ENCODE results near the gene RNF217. TPM values are rescaled to one million over a fixed set of nuclear protein-coding genes. Genes with fewer than 3 reads are reported as not detected.

Gene RNF217
- total RNA-seq, 1 donor from 2014 or later = 8.0 TPM

- ATAC-seq (no peak), DNase-seq (ENCODE audit: missing footprints) (no peak)
- intact Hi-C loops (cut with DNase I) = no loop called here
Observed at GRCh38 chr6:124983383-124984083, 21.3 kb downstream of the RNF217 start.

DNA sequence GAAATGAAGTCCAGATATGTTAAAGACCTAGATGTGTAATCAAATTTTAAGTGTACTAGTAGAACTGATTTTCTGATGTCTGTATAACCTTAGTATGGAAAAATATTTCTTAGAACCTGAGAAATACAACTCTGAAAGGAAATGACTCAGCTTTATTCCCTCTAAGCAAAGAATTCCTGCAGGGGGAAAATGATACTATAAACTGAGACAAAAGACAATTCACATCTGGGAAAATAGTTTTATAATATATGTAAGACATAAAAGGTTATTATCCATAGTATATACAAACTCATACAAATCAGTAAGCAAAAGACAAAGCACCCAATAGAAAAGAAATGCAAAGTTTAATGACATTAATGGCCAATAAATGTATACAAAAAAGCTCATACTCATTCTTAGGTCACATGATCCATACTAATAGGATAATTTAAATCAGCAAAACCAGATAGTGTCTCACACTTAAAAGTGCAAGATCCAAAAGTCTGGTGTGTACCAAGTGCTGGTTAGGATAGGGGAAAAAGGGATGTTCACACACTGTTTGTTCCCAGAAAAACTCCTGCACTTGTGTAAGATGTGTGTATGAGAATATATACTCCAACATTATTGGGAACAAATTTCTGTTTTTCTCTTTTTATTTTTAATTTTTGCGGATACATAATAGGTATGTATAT, 22.6 kb downstream of the RNF217 start:
- no peak for ATAC-seq
- intact Hi-C loops (cut with DNase I) = no loop called here
- DNase-seq (ENCODE audit: missing footprints) = no peak

DNA sequence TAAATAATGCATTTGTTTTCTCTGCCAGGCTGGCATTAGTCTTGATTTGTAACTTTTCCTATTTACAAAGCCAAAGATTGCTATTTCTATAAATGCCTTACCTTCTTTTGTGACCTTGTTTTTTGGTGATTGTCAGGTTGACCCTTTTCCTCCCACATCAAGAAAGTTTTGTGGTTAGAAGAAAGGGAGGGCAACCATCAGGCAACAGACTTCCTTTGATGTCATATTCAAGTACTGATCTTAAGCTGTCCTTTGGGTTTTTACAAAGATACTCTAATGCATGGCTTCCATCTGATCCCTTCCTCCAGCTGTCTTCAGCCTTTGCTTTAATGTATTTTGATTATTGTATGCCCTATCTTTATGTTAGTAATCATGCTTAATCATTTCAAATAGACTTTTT, 23.9 kb downstream of the RNF217 start:
- DNase-seq (ENCODE audit: missing footprints) = no peak
- intact Hi-C loops (cut with DNase I) = no loop called here

DNA sequence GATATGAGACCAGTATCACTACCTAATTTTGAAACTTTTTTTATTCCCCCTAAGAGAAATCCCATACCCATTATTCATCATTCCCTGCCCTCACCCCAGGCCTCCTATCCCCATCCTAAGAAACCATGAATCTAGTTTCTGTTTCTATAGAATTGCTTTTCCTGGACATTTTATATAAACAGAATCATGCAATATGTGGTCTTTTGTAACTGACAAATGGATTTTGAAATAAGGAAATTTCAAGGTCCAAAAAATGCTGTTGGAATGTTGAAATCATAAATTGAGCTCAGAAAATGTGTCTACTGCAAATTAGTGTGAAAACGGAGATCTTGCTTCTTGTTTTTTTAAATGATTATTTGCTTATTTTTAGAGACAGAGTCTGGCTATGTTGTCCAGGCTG, 25.1 kb downstream of the RNF217 start:
- ATAC-seq (no peak), DNase-seq (ENCODE audit: missing footprints) (no peak)
- intact Hi-C loops (cut with DNase I) = no loop called here

More for the DNA sequence above, 23.9 kb downstream of the RNF217 start:
- ATAC-seq = no peak

DNA sequence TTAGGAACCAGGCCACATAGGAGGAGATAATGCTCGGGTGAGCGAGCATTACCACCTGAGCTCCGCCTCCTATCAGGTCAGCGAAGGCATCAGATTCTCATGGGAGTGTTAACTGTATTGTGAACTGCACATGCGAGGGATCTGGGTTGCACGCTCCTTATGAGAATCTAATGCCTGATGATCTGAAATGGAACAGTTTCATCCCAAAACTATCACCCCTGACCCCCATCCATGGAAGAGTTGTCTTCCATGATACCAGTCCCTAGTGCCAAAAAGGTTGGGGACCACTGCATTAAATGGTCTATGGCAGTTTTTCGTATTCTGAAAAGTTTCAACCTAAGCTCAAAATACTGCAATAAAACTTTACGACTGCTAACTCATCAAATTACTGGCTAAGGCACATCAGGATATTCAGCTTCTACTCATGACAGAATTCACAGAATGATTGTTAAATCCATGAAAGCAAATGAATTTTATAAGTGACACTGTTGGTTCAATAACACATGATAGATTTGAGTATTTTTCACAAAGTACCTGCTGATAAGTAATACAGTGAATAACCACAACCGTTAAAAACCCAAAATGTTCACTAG, 25.9 kb downstream of the RNF217 start:
- intact Hi-C loops (cut with DNase I) = no loop called here
- ATAC-seq = no peak
- DNase-seq (ENCODE audit: missing footprints) = no peak

DNA sequence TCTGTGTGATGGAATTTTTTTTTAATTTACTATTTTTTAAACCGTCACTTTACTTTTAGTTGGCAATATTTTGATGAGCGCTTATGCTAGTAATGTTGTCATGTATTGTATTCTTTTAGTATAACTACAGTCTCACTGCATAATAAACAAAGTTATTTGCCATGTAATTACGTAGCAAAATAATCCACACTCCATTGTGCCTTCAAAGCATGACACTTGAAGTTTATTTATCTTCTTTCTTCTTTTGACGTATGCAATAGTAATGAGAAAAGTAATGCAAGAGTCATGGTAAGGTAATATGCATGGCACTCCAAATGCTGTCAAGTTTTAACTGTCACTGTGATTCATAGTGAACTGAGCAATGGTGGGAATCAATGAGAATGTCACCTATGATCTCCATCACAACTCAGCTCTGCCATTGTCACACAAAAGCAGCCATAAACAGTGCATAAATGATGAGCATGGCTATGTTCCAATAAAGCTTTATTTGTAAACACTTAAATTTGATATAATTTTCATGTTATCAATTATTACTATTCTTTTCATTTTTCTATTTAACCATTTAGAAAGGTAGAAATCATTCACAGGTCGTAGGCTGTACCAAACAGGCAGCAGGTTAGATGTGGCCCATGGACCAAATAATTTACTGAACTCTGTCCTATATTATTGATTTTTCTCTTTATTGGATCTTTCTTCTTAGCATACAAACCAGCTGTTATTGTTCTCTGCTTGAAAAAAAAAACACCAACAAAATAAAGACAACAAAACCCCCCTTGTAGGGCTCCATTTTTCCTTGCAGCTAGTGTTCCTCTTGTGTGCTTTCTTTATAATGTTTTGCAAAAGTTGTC, 27.1 kb downstream of the RNF217 start:
- DNase-seq (ENCODE audit: missing footprints) (no peak), ATAC-seq (no peak)
- intact Hi-C loops (cut with DNase I) = no loop called here

- ATAC-seq = no peak
- intact Hi-C loops (cut with DNase I) = no loop called here
- DNase-seq (ENCODE audit: missing footprints) = no peak
Observed at GRCh38 chr6:124990988-124991387, 28.8 kb downstream of the RNF217 start.

DNA sequence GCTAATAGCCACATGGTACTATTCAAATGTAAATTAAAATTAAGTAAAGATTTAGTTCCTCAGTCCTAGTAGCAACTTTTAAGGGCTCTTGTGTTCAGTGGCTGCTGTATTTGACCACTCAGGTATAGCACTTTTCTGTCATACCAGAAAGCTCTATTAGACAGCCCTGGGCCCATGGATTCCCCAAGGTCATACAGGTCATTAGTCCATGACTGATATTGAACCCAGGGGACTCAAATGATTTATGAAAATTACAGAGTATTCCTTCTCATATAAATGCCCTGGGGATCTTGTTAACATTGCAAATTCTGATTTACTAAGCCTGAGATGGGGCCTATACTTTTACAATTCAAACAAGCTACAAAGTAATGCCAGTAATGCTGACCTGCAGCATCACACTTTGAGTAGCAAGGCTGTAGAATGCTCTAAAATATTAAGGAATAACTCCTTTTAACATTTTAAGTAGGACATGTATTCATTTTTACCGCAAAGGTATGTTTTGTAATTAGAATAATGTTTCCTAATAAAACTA, 29.6 kb downstream of the RNF217 start:
- no peak for ATAC-seq
- DNase-seq (ENCODE audit: missing footprints) = no peak
- intact Hi-C loops (cut with DNase I) = no loop called here

DNA sequence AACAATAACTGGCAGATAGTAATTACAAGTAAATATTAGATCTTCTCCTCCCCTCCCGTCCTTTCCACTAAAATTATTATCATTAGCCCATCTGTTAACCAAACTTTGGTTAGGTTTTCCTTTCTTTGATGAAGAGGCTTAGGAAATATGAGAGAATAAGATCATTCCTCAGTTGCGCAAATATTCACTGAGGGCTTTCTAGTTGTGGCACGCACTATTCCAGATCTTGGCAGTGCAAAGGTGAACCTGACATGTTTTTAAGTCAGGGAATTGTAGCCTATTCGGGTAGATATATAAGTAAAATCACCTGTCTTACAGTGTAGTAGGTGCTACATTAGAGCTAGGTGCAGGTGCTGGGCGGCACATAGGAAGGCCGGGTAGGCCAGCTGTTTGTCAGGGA, 31.1 kb downstream of the RNF217 start:
- ATAC-seq = no peak

GRCh38 chr6:124994648-124995047, 32.4 kb downstream of the RNF217 start:
- ATAC-seq = no peak
- DNase-seq (ENCODE audit: missing footprints) = no peak
- intact Hi-C loops (cut with DNase I) = no loop called here

More for the DNA sequence above, 31.1 kb downstream of the RNF217 start:
- DNase-seq (ENCODE audit: missing footprints) = no peak
- intact Hi-C loops (cut with DNase I) = no loop called here

DNA sequence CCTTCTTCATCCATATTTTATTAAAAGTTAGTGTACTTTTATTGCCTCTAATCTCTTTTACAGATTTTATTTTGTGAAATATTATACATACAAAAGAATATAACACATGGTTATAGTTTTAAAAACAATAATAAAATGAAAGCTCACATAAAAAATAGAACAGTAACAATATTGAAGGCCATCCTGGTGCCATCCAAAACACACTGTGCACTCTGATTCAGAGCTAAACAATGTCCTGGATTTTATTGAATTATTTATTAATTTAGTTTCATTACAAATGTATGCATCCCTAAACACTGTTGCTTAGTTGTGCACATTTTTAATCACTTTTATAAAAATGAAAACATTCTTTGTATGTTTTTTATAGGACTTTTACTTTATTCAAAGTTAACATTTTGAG, 32.9 kb downstream of the RNF217 start:
- ATAC-seq (no peak), DNase-seq (ENCODE audit: missing footprints) (no peak)
- intact Hi-C loops (cut with DNase I) = no loop called here

- DNase-seq (ENCODE audit: missing footprints) = no peak
- ATAC-seq = no peak
- intact Hi-C loops (cut with DNase I) = no loop called here
Observed at GRCh38 chr6:124995645-124996325, 33.5 kb downstream of the RNF217 start.

DNA sequence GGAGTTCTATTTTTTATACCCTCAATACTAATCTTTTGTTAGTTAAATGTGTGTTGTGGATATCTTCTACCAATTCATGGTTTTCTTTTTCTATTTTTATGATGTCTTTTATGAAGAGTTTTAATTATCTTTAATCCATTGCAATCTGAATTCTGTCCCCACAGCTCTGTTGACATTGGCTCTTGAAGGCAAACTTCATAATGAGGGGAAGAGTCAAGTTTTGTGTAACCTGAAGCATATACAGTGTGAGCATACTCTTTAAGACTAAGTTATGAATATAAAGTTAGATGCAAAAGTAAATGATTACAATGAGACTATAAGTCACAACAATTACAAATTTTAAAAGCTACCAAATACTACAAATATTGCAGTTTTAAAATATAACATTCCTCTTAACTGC, 34.2 kb downstream of the RNF217 start:
- intact Hi-C loops (cut with DNase I) = no loop called here
- DNase-seq (ENCODE audit: missing footprints) (no peak), ATAC-seq (no peak)

- ATAC-seq (no peak), DNase-seq (ENCODE audit: missing footprints) (no peak)
- intact Hi-C loops (cut with DNase I) = no loop called here
Observed at GRCh38 chr6:124997196-124997875, 35.1 kb downstream of the RNF217 start.

DNA sequence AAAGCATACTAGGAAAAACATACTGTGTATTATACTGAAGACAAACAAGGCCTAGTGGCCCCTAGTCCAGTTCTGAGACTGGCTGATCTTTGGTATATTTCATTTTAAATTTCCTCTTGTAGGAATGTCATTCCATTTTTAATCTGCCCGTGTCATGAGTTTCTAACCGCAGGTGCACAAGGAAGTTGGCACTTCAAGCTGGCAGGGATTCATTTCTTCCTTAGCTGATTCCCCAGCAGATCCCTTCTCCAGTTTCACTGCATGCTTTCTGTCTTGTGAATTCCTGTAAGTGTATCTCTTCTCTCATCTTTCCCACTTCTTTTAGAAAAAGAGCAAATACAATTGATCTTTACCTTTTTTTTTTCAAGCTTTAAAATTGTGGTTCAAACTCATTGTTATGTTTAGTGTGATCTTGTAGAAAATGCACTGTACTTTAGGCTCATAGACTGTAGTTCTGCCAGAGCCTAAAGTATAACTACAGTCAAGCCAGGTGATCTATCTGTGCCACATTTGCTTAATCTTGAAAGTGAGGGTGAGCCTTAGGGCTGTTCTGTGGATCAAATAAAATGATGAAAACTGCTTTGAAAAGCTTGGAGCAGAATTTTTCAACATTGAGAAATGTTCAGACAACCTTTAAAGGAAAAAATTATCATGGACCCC, 37.0 kb downstream of the RNF217 start:
- no peak for ATAC-seq
- intact Hi-C loops (cut with DNase I) = no loop called here
- no peak for DNase-seq (ENCODE audit: missing footprints)

GRCh38 chr6:125001684-125002405, 39.6 kb downstream of the RNF217 start:
- ATAC-seq (no peak), DNase-seq (ENCODE audit: missing footprints) (no peak)
- intact Hi-C loops (cut with DNase I) = loop anchor here (10.0 kb wide), 1 partner anchor 93 kb away; no protein-coding TSS in a partner anchor

DNA sequence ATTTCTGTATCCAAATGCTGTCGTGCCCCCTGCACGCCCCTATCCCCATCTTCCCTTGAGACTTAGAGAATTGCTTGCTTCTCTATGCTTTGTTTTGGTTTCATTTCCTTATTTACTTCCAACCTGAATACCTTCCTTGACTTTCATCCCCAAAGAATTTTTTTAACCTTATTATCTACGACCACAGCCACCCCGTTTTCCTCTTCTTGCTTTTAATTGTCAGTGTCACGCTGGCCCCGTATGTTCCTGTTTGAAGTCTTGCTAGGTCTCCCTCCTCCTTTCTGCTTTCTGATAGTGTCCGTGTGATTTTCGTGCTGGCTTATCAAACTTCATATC, 40.1 kb downstream of the RNF217 start:
- no peak for ATAC-seq
- intact Hi-C loops (cut with DNase I) = loop anchor here (10.0 kb wide), 1 partner anchor 92 kb away; no protein-coding TSS in a partner anchor
- no peak for DNase-seq (ENCODE audit: missing footprints)
